T47D (cell line): ENCODE measurements around the gene CPT1B.
"Not testable (repeated sequence)": the region's sequence is repeated elsewhere in the genome, so short reads cannot be mapped to it uniquely, and the experiment has no call there.

ENCODE experiments used
- DNase-seq, 2 experiments: peaks; one replicate each; pipeline versions ENCODE4 v3.0.0 to v3.0.0-alpha.2; 2011 to 2012; ENCODE audit warnings: low read depth in 1 of 2, low spot score in 1 of 2
- JUND ChIP-seq: IDR thresholded peaks from 2 replicates; pipeline ENCODE4 v1.6.1; 2012; ENCODE audit warnings: low read depth
- in situ Hi-C: cut with HindIII; loops from 2 replicates; pipeline ENCODE4 v1.10.0; 2016; ENCODE audit warnings: low sequenced_read_pairs, low pct_unique_long_range_greater_than_20kb

CPT1B gene

GRCh38 chr22:50548040-50548920 is 29.9 kb downstream of the CPT1B start:
- in situ Hi-C loops: no loop called here
- no peak for DNase-seq
- no peak for TF ChIP-seq JUND

- no peak for DNase-seq
- no peak for TF ChIP-seq JUND
- in situ Hi-C loops: no loop called here
Observed at GRCh38 chr22:50547263-50547985, 30.8 kb downstream of the CPT1B start.

- in situ Hi-C loops: no loop called here
- peak in 1 of 2 experiments; percentile 38 for DNase-seq
- no peak for TF ChIP-seq JUND
Observed at GRCh38 chr22:50546326-50547262, 31.6 kb downstream of the CPT1B start.

- no peak for TF ChIP-seq JUND
- in situ Hi-C loops: no loop called here
- DNase-seq: no peak
Observed at GRCh38 chr22:50545522-50546325, 32.5 kb downstream of the CPT1B start, which contains the start of gene KLHDC7B. TSS of gene KLHDC7B (plus strand) at chr22:50545899. CDS start at chr22:50546244, 345 bp downstream.

- no peak for TF ChIP-seq JUND
- DNase-seq: peak in 1 of 2 experiments; percentile 36
- in situ Hi-C loops: no loop called here
Observed at GRCh38 chr22:50544746-50545253, 33.4 kb downstream of the CPT1B start.

- in situ Hi-C loops: no loop called here
- TF ChIP-seq JUND: no peak
- peak; percentile 65 to 77 for DNase-seq
Observed at GRCh38 chr22:50544078-50544745, 34.0 kb downstream of the CPT1B start.

GRCh38 chr22:50542416-50542927 is 35.8 kb downstream of the CPT1B start:
- in situ Hi-C loops: no loop called here
- no peak for TF ChIP-seq JUND
- DNase-seq: no peak

GRCh38 chr22:50541667-50542026 is 36.6 kb downstream of the CPT1B start:
- in situ Hi-C loops, DNase-seq: not testable (repeated sequence)

GRCh38 chr22:50540381-50540780 is 37.8 kb downstream of the CPT1B start:
- no peak for TF ChIP-seq JUND
- no peak for DNase-seq
- in situ Hi-C loops: no loop called here

GRCh38 chr22:50537765-50538164 is 40.5 kb downstream of the CPT1B start:
- TF ChIP-seq JUND: no peak
- in situ Hi-C loops: no loop called here
- no peak for DNase-seq

- TF ChIP-seq JUND: no peak
- in situ Hi-C loops: no loop called here
- no peak for DNase-seq
Observed at GRCh38 chr22:50536226-50536625, 42.0 kb downstream of the CPT1B start.
